Measurements from ENCODE around the gene RASGRP1.

DNA sequence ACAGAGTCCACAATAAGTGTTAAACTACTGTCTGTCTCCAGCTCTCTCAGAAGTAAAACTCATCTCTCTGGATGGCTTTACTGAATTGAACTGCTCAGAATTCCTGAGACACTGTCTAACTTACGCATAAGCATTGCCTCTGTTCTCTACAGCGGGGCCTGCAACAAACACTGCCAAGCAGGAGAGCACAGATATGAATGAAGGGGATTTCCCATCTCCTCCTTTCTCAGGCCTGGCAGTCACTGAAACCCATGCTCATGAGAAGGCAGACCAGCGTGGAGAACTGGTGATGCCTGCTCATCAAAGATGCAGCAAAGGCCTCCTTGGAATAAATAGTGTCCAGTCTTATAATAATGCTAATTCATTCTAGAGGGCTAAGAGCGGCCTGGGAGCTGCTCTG is 10.3 kb downstream of the RASGRP1 start:
- TF ChIP-seq GATA2 (IDR thresholded peaks at IDR 0.05; ENCODE audit: low read depth, low read length) (no peak), GATA3 (IDR thresholded peaks at IDR 0.05; ENCODE audit: low read depth, low read length) (no peak)
